GM19240 (cell line): Measurements from ENCODE around the gene AVP.
"Not testable (repeated sequence)": the region's sequence is repeated elsewhere in the genome, so short reads cannot be mapped to it uniquely, and the experiment has no call there.

ENCODE experiments used
- DNase-seq: peaks from one replicate; pipeline ENCODE4 v3.0.0; 2011; ENCODE audit warnings: low spot score; ENCODE audit not compliant: insufficient read length

The AVP gene

GRCh38 chr20:3084283-3084985 lies at the start of gene AVP:
TSS of gene AVP (minus strand) at chr20:3084724. CDS start at chr20:3084674, 50 bp downstream.
- no peak for DNase-seq

- no peak for DNase-seq
These were observed 49.6 kb upstream of the AVP start for GRCh38 chr20:3134151-3134550.

GRCh38 chr20:3133155-3133554 lies 48.6 kb upstream of the AVP start:
- DNase-seq, result no peak

GRCh38 chr20:3130051-3130600 lies 45.6 kb upstream of the AVP start:
- DNase-seq, result no peak

- no peak for DNase-seq
These were observed 44.6 kb upstream of the AVP start for GRCh38 chr20:3129094-3129493.

- no peak for DNase-seq
These were observed 43.9 kb upstream of the AVP start for GRCh38 chr20:3128275-3128984.

- no peak for DNase-seq
These were observed 42.0 kb upstream of the AVP start for GRCh38 chr20:3126527-3126859.

GRCh38 chr20:3125776-3126526 lies 41.4 kb upstream of the AVP start:
- not testable (repeated sequence) for DNase-seq

- not testable (repeated sequence) for DNase-seq
These were observed 40.4 kb upstream of the AVP start for GRCh38 chr20:3124773-3125560.

GRCh38 chr20:3124163-3124562 lies 39.6 kb upstream of the AVP start:
- not testable (repeated sequence) for DNase-seq

GRCh38 chr20:3123542-3123941 lies 39.0 kb upstream of the AVP start:
- DNase-seq, result no peak

- no peak for DNase-seq
These were observed 37.6 kb upstream of the AVP start for GRCh38 chr20:3121955-3122610.

- no peak for DNase-seq
These were observed 36.9 kb upstream of the AVP start for GRCh38 chr20:3121271-3121911.

GRCh38 chr20:3119044-3119443 lies 34.5 kb upstream of the AVP start:
- DNase-seq, result no peak

- DNase-seq, result not testable (repeated sequence)
These were observed 33.4 kb upstream of the AVP start for GRCh38 chr20:3117839-3118379.

- DNase-seq, result no peak
These were observed 31.8 kb upstream of the AVP start for GRCh38 chr20:3116341-3116740.

- DNase-seq, result peak; percentile 77
These were observed 30.9 kb upstream of the AVP start for GRCh38 chr20:3115190-3116107.

- no peak for DNase-seq
These were observed 27.5 kb upstream of the AVP start for GRCh38 chr20:3111995-3112394.

GRCh38 chr20:3111507-3111906 lies 27.0 kb upstream of the AVP start:
- no peak for DNase-seq
